NOMO-1 treated with DMSO at 0.1 percent for 48 hours (cell line): ENCODE measurements around the gene SERAC1.
"Not testable (repeated sequence)": the region's sequence is repeated elsewhere in the genome, so short reads cannot be mapped to it uniquely, and the experiment has no call there.

Experiments used
- DNase-seq: peaks from one replicate; lab custom pipeline; 2025; ENCODE audit not compliant: unreplicated experiment; lab: John Stamatoyannopoulos, UW

SERAC1 gene

GRCh38 chr6:158175111-158175510, 7.0 kb upstream of the SERAC1 start:
- DNase-seq = no peak

GRCh38 chr6:158174514-158174913, 6.5 kb upstream of the SERAC1 start:
- no peak for DNase-seq

GRCh38 chr6:158174024-158174423, 6.0 kb upstream of the SERAC1 start:
- DNase-seq = no peak

- DNase-seq = no peak
Measured at GRCh38 chr6:158172001-158172400, 3.9 kb upstream of the SERAC1 start.

- DNase-seq = no peak
Measured at GRCh38 chr6:158170656-158171081, 2.6 kb upstream of the SERAC1 start.

- DNase-seq = not testable (repeated sequence)
Measured at GRCh38 chr6:158169634-158170033, 1.6 kb upstream of the SERAC1 start.

- peak; percentile 6 for DNase-seq
Measured at GRCh38 chr6:158165919-158166416, 2.1 kb downstream of the SERAC1 start.

GRCh38 chr6:158164579-158165170, 3.4 kb downstream of the SERAC1 start:
- no peak for DNase-seq

- no peak for DNase-seq
Measured at GRCh38 chr6:158161566-158162254, 6.4 kb downstream of the SERAC1 start.

GRCh38 chr6:158160932-158161539, 7.0 kb downstream of the SERAC1 start:
- no peak for DNase-seq

- no peak for DNase-seq
Measured at GRCh38 chr6:158158748-158159147, 9.3 kb downstream of the SERAC1 start.

GRCh38 chr6:158158123-158158522, 9.9 kb downstream of the SERAC1 start:
- peak; percentile 77 for DNase-seq

- peak; percentile 76 for DNase-seq
Measured at GRCh38 chr6:158157064-158157764, 10.8 kb downstream of the SERAC1 start.

- DNase-seq = no peak
Measured at GRCh38 chr6:158154816-158155215, 13.2 kb downstream of the SERAC1 start.

GRCh38 chr6:158153576-158153975, 14.5 kb downstream of the SERAC1 start:
- no peak for DNase-seq

GRCh38 chr6:158152659-158153058, 15.4 kb downstream of the SERAC1 start:
- DNase-seq = no peak

- not testable (repeated sequence) for DNase-seq
Measured at GRCh38 chr6:158152025-158152424, 16.0 kb downstream of the SERAC1 start.

- DNase-seq = no peak
Measured at GRCh38 chr6:158150701-158151100, 17.4 kb downstream of the SERAC1 start.

GRCh38 chr6:158149641-158150040, 18.4 kb downstream of the SERAC1 start:
- no peak for DNase-seq

GRCh38 chr6:158143700-158144099, 24.4 kb downstream of the SERAC1 start:
- no peak for DNase-seq

- no peak for DNase-seq
Measured at GRCh38 chr6:158142789-158143188, 25.3 kb downstream of the SERAC1 start.

- DNase-seq = peak; percentile 51
Measured at GRCh38 chr6:158131926-158132325, 36.1 kb downstream of the SERAC1 start.
